Brain microvascular endothelial cell (primary cell): ENCODE results near the gene CCDC88C.
"Not testable (repeated sequence)": the region's sequence is repeated elsewhere in the genome, so short reads cannot be mapped to it uniquely, and the experiment has no call there.

Experiments used
- DNase-seq: peaks from one replicate; pipeline ENCODE4 v3.0.0-alpha.2; 2020
- H3K27ac ChIP-seq: fragments of 250-450 bp; sonication (Bioruptor Pico); 2 replicates; pipeline ENCODE4 v1.5.1; 2020; ENCODE audit warnings: mild to moderate bottlenecking, moderate library complexity
- H3K27me3 ChIP-seq: fragments of 250-450 bp; sonication (Bioruptor Pico); replicated peaks from 2 replicates; pipeline ENCODE4 v1.5.1; 2020; ENCODE audit warnings: mild to moderate bottlenecking
- H3K36me3 ChIP-seq: fragments of 250-450 bp; sonication (Bioruptor Pico); replicated peaks from 2 replicates; pipeline ENCODE4 v1.5.1; 2020; ENCODE audit warnings: mild to moderate bottlenecking
- H3K4me3 ChIP-seq: 2 replicates; pipeline ENCODE4 v1.5.1; 2011; ENCODE audit warnings: low read depth, mild to moderate bottlenecking, control low read depth, low read length, moderate library complexity
- in situ Hi-C: cut with HindIII; loops from 2 replicates; pipeline ENCODE4 v1.10.0; 2017; ENCODE audit warnings: low sequenced_read_pairs, low pct_ligation_motif_present
- TF ChIP-seq, protein P1 (sequence below): IDR thresholded peaks from 2 replicates; pipeline ENCODE4 v1.5.1; 2011; ENCODE audit warnings: low read depth, mild to moderate bottlenecking, moderate library complexity, low read length, control low read depth, inconsistent platforms; ENCODE audit errors: missing control alignments

CCDC88C gene

DNA sequence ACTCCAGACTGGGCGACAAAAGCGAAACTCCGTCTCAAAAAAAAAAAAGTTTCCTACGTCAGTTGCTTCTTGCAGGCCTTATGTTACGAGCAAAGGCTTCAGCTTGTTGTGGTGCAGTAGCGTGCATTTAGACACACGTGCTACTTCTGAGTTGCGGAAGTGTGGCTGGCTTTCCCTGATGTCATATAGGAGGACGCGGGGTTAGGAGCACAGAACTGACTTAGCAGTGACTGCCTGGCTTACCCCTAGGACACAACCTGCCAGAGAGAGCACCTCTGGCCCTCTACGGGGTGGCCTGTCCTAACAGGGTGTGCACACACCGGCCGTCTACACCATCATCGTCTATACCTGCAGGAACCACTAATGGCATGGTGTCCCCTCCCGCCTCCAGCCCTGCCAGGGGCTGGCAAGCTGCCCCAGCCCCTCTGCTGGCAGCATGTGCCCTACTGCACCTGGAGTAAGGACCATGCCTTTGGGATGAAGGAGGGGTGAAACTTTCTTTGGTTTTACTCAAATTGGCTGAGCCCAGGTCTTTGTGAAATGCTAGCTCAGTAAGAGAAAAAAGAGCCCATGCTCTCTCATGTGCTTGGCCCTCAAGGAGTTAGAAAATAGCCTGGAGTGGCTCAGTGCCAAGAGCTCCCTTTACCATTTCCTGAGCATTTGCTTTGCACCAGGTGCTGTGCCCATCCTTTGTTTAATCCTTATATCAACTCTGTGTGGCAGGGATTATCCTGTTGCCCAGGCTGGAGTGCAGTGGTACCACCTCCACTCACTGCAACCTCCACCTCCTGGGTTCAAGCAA lies 171.4 kb downstream of the CCDC88C start:
- DNase-seq = no peak

DNA sequence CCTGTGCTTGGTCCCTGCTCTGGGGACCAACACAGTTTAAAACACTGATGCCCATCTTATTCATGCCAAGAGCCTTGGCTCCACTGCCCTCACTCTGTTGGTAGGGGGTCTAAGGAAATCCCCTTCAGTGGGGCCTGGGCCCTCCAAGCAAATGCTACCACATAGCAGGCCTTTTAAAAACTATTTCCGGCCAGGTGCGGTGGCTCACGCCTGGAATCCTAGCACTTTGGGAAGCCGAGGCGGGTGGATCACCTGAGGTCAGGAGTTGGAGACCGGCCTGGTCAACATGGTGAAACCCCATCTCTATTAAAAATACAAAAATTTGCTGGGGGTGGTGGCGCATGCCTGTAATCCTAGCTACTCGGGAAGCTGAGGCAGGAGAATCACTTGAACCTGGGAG lies 172.0 kb downstream of the CCDC88C start:
- in situ Hi-C loops, DNase-seq, H3K27ac ChIP-seq, H3K27me3 ChIP-seq, H3K36me3 ChIP-seq, H3K4me3 ChIP-seq: not testable (repeated sequence)

More for the DNA sequence above, 171.4 kb downstream of the CCDC88C start:
- Histone ChIP-seq H3K27ac (no peak overlapping the region), H3K36me3 (no peaks in the 10 kb centered on the region), H3K4me3 (no peak overlapping the region), H3K27me3 (no peaks in the 10 kb centered on the region)
- in situ Hi-C loops = no loop called here
- TF ChIP-seq, protein P1, sequence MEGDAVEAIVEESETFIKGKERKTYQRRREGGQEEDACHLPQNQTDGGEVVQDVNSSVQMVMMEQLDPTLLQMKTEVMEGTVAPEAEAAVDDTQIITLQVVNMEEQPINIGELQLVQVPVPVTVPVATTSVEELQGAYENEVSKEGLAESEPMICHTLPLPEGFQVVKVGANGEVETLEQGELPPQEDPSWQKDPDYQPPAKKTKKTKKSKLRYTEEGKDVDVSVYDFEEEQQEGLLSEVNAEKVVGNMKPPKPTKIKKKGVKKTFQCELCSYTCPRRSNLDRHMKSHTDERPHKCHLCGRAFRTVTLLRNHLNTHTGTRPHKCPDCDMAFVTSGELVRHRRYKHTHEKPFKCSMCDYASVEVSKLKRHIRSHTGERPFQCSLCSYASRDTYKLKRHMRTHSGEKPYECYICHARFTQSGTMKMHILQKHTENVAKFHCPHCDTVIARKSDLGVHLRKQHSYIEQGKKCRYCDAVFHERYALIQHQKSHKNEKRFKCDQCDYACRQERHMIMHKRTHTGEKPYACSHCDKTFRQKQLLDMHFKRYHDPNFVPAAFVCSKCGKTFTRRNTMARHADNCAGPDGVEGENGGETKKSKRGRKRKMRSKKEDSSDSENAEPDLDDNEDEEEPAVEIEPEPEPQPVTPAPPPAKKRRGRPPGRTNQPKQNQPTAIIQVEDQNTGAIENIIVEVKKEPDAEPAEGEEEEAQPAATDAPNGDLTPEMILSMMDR = no peak

DNA sequence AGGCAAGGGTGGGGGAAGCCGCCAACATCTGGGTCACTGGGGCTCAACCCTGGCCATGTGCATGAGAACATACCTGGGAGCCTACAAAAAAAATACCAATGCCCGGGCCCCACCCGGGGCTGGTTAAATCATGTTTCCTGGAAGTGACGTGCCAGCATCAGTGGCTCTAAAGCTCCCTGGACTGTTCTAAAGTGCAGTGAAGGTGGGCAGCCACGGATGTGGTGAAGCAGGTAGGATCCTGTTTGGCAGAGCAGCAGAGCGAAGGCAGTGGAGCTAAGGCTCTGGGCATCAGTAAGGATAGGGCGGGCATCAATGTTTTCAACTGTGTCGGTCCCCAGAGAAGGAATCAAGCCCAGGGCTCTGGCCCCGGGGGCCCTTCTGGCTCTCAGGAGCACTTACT lies 172.6 kb downstream of the CCDC88C start:
- H3K27me3 ChIP-seq = no peaks in the 10 kb centered on the region
- in situ Hi-C loops = no loop called here
- TF ChIP-seq, protein P1 = no peak
- no peak overlapping the region for H3K4me3 ChIP-seq
- H3K36me3 ChIP-seq = no peaks in the 10 kb centered on the region
- no peak overlapping the region for H3K27ac ChIP-seq
- DNase-seq = no peak

DNA sequence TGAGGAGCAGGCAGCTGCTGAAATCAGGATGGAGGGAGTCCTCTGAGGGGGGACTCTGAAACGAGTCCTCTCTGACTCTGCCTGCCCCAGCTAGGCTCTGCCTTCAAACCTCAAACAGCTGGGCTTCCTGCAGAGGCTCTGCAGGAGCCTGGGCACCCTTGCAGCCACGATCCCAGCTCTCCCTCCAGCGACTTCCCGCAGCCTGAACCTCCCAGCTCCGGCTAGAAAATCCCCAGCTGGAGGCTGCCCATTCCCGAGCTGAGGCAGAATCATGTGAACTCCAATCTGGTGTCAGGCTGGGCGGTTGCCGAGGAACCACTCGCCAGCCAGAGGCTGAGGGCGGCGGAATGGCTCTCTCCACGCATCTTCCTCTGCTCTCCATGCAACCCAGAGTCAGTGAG lies 173.1 kb downstream of the CCDC88C start, which contains the start of gene GPR68:
TSS of gene GPR68 (minus strand) at position 204 of the 401 bp plus-strand sequence. CDS start 9,654 bp downstream, outside the sequence.
- no peaks in the 10 kb centered on the region for H3K27me3 ChIP-seq
- TF ChIP-seq, protein P1 = no peak
- H3K27ac ChIP-seq = no peak within 1 kb of the TSS
- in situ Hi-C loops = no loop called here
- H3K36me3 ChIP-seq = no peaks in the 10 kb centered on the region
- H3K4me3 ChIP-seq = peak within 1 kb of the TSS; percentile 20
- DNase-seq = peak; percentile 46

DNA sequence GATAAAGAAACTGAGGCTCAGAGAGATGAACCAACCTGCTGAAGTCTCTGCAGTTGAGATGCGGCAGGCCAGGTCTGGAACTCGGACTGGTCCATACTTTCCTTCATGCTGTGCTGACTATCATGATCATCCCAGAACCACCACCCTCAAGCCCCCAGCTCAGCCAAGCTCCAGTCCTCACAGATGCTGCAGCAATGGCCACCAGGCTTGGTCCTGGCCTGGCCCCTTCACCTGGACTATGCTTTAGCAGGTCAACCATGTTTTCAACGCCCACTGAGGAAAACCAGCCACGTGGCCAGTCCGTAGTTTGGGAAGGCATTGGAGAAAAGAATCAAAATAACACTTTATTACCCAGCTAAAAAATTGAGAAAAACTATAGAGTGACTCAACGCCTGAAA lies 174.5 kb downstream of the CCDC88C start:
- no peak overlapping the region for H3K4me3 ChIP-seq

DNA sequence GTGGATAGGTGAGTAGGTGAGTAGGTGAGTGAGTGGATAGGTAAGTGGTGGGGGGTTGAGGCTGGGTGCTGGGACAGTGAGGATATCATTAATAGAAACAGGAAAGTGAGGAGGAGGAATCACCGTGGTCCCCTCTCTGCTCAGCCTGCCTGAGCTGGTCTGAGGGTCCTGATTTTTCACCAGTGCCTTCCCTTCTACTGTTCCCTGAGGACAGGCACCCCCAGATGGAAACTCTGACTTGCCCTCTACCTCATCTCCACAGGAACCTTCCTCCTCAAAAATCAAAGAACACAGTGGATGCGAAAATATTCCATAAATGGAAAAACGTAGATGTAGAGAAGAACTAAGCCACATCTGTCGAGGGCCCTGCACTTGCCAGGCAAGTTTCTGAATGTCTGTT lies 175.0 kb downstream of the CCDC88C start:
- Histone ChIP-seq H3K27me3 (no peaks in the 10 kb centered on the region), H3K36me3 (no peaks in the 10 kb centered on the region), H3K4me3 (no peak overlapping the region), H3K27ac (no peak overlapping the region)
- in situ Hi-C loops = no loop called here
- DNase-seq = no peak
- TF ChIP-seq, protein P1 = no peak

More for the DNA sequence above, 174.5 kb downstream of the CCDC88C start:
- no peaks in the 10 kb centered on the region for H3K36me3 ChIP-seq
- TF ChIP-seq, protein P1 = no peak
- no peaks in the 10 kb centered on the region for H3K27me3 ChIP-seq
- no peak for DNase-seq
- in situ Hi-C loops = no loop called here
- H3K27ac ChIP-seq = no peak overlapping the region
